GM21360 (cell line): ENCODE data around the gene NOL4.
"Not testable (repeated sequence)": the region's sequence is repeated elsewhere in the genome, so short reads cannot be mapped to it uniquely, and the experiment has no call there.

ENCODE experiments used
- ATAC-seq: cut with Tn5 transposase; IDR thresholded peaks from one replicate; pipeline ENCODE4 v1.9.1; 2021; ENCODE audit warnings: mild to moderate bottlenecking, moderate library complexity; ENCODE audit not compliant: unreplicated experiment

The NOL4 gene

GRCh38 chr18:34224423-34225217 is at the start of gene NOL4:
Gene NOL4, minus strand, starts transcription at chr18:34224913. Its CDS starts 1,660 bp downstream, at chr18:34223253.
- no peak for ATAC-seq

GRCh38 chr18:34266029-34266428 is 41.3 kb upstream of the NOL4 start:
- ATAC-seq: not testable (repeated sequence)

- ATAC-seq: no peak
These were observed 37.4 kb upstream of the NOL4 start for GRCh38 chr18:34261865-34262780.

GRCh38 chr18:34258176-34258575 is 33.5 kb upstream of the NOL4 start:
- ATAC-seq: no peak

GRCh38 chr18:34251919-34252318 is 27.2 kb upstream of the NOL4 start:
- ATAC-seq: no peak

DNA sequence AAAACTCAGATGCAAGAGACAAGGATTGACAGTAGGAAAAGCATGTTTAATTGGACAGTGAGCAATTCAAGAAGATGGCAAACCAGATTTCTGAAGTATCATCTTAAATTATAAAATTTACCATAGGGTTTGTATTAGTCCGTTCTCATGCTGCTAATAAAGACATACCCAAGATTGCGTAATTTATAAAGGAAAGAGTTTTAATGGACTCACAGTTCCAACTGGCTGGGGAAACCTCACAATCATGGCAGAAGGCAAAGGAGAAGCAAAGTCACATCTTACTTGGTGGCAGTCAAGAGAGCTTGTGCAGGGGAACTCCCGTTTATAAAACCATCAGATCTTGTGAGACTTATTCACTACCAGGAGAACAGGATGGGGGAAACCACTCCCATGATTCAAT is 24.0 kb upstream of the NOL4 start:
- ATAC-seq: no peak

GRCh38 chr18:34242739-34243138 is 18.0 kb upstream of the NOL4 start:
- no peak for ATAC-seq

GRCh38 chr18:34233781-34234388 is 9.2 kb upstream of the NOL4 start:
- ATAC-seq: not testable (repeated sequence)

DNA sequence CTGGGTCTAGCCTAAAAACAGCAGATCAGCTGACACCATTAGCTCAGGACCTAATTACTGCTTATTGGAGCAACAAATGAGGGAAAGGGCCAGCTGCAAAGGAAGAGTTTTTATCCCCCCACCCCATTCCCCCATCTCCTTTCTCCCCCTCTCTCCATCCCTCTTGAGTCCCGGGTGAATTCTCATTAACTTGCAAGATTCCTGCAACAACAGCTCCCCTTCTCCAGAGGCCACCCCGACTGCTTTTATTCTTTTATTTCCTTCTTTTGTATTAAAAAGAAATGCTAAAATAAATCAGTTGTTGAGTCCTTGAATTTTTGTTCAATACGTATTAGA is 473 bp upstream of the NOL4 start:
- ATAC-seq: no peak

DNA sequence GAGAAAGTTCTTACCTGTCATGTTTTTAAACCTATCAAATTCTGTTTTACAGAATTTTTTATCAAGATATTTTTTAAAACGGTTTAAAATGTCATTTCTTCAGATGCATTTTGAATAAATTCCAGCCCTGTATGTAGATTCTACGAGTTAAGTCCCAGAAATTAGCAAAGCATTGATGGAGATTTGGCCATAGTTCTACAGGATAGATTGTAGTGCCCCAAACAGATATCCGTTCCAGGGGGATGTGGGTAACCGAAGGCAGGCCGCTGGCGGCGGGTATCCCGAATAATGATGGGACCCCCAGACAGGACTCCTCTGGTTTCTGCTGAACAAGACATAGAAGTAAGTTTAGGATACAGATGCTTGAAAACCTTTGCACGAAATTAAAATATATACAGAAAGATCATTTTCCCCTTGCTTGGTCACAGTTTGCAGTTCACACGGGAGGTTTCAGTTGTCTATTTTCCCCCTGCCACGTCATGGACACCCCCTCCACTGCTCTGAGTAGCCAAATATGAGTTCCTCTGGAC is 755 bp downstream of the NOL4 start:
- ATAC-seq: no peak

DNA sequence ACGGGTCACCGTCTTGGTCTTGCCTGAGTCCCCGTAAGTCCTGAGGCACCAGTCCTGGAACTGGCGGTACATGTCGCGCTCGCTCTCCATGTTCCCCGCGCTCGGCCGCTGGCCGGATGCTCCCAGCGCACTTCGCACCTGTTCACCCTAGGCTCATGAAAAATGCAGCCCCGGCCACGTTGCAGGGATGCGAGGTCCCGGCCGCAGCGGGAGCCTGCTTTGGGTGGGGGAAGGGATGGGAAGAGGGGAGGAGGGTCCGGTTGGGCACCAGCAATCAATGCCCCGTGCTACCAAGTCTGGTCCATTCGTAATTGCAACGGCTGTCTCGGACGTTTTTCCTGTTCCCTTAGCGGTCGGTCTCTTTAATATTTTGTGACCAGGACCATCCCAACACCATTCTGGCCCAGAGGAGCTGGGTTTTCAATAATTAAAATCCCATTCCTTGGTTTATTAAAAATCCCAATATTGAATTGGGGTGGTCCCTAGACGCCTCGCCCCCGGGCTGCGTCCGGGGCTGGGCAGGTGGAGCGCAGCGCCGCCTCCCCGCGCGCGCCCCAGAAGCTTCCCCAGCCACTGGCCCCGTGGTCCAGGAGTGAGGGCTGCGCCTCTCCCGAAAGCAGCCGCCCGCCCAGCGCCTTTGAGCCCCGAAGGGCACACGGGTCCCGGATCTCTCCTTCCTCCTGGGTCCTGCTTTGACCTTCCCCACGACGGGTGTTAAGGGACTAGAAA is 1.4 kb downstream of the NOL4 start:
- ATAC-seq: no peak

DNA sequence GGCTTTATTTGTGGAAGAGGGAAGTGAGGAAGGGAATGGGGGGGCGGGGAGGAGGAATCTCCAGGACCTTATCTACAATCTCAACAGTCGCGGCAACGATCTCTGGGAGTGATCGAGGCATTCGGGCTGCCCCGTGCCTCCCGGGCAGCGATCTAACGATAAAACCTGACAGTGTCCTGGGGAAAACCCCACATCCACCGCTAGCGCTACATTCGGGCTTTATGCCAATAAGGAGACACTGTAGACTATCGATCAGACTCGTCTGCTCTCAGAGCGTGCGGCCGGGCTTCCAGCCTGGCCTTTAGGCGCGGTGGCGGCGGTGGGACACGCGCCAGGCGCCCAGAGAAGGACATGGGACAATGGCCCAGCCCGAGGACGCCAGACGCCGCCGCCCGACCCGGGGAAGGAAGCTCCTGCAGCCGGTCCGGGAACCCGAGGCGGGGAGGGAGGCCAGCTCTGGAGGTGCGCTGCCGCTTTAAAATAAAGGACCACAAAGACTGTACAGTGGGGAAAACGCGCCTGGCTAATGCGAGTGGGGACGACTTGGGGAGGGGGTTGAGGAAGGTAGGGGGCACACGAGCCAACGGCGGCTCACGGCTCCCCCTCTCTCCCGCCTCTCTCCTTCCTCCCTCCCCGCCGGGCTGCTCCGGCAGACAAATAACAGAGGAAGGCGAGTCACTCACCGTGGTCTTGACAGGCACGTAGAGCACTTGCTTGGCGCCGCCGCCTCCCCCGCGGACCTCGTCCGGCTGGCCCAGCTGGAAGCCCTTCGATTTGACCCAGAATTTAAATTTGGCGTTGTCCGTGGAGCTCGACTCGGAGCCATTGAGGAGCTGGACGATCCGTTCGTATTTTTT is 2.2 kb downstream of the NOL4 start:
- no peak for ATAC-seq

GRCh38 chr18:34221971-34222306 is 2.8 kb downstream of the NOL4 start:
- ATAC-seq: no peak

GRCh38 chr18:34220081-34220815 is 4.5 kb downstream of the NOL4 start:
- no peak for ATAC-seq

GRCh38 chr18:34219651-34220050 is 5.1 kb downstream of the NOL4 start:
- no peak for ATAC-seq

- ATAC-seq: no peak
These were observed 12.2 kb downstream of the NOL4 start for GRCh38 chr18:34212511-34212910.

DNA sequence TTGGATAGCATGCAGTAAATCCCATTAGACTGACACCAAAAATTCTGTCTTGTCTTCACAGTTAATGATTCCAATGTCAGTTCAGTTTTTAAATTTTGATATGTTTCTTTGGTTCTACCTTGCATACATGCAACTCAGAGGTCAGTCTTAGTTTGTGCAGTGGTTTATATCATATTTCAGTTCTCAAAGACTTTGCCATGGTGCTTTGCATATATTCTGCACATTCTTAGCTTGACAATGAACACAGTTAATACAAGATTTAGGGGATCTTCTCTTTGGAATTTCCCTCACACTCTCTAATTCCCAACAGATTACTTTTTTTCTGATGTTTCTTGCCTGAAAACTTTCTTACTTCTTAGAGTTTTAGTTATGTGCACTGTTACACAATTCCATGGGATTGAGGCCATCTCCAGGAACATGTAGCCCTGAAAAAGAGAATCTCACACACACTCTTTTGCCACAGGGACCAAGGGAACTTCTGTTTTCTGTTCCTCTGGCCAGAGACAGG is 17.3 kb downstream of the NOL4 start:
- no peak for ATAC-seq

DNA sequence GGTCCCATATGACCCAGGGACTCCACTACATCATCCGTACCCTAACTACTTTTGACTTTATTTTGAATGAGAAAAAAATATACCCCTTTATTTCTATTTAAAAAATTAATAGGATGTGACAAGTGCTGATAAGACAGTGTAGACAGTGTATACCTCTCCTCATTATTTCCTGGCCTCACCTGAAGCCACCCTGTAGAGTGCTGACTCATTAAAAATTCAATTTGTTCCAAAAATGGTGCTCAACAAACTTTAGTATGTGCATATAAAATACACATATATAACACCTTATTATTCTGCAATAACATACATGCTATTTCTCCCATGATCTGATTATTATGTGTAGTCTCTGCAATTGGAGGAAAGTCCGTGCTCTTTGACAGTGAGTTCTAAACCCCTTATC is 20.8 kb downstream of the NOL4 start:
- ATAC-seq: no peak

- ATAC-seq: no peak
These were observed 28.5 kb downstream of the NOL4 start for GRCh38 chr18:34196256-34196655.
